Suprapubic skin (tissue), 4 donors: ENCODE data around the gene RBM19. TPM values are rescaled to one million over a fixed set of nuclear protein-coding genes. Genes with fewer than 3 reads are reported as not detected.

Source experiments
- DNase-seq, 2 donors: peaks; one replicate each; pipeline ENCODE4 v3.0.0-alpha.2; 2019; ENCODE audit warnings: low spot score in 2 of 2
- H3K27ac ChIP-seq: fragments of 200-600 bp; sonication (generic); one replicate; pipeline ENCODE4 v1.5.1; 2019
- H3K27me3 ChIP-seq: fragments of 200-600 bp; sonication (generic); one replicate; pipeline ENCODE4 v1.5.1; 2019
- H3K36me3 ChIP-seq: fragments of 200-600 bp; sonication (generic); one replicate; pipeline ENCODE4 v1.5.1; 2019
- H3K4me1 ChIP-seq: fragments of 200-600 bp; sonication (generic); one replicate; pipeline ENCODE4 v1.5.1; 2019
- H3K4me3 ChIP-seq: fragments of 200-600 bp; sonication (generic); one replicate; pipeline ENCODE4 v1.5.1; 2019; ENCODE audit warnings: mild to moderate bottlenecking
- H3K9me3 ChIP-seq: fragments of 200-600 bp; sonication (generic); one replicate; pipeline ENCODE4 v1.5.1; 2019
- EP300 ChIP-seq: sonication (generic); formaldehyde crosslinking; IDR thresholded peaks from one replicate; pipeline ENCODE4 v1.6.1; 2017; ENCODE audit warnings: antibody characterized with exemption
- POLR2A ChIP-seq, 2 donors: fragments of 450-650 bp; IDR thresholded peaks; one replicate each; pipeline ENCODE4 v1.6.1; 2017; ENCODE audit warnings: antibody characterized with exemption in 2 of 2, mild to moderate bottlenecking in 2 of 2, moderate library complexity in 2 of 2
- POLR2AphosphoS5 ChIP-seq, 3 donors: sonication (generic); formaldehyde crosslinking; IDR thresholded peaks; one replicate each; pipeline ENCODE4 v1.6.1; 2017; ENCODE audit warnings: antibody characterized with exemption in 3 of 3
- WGBS: methylation state at CpG from one replicate; pipeline ENCODE4 v1.1.5; 2018; 5-methylcytosine and 5-hydroxymethylcytosine counted together
- total RNA-seq, 4 donors: library from RNA; depleted of rRNA; stranded (reverse); fragments of >200 nt; gene quantifications; one replicate each; pipeline ENCODE4 v1.1.0, GENCODE V29; 2016
- TF ChIP-seq, protein P1 (sequence below), 2 donors: fragments of 200-600 bp in 1 of 2; fragments of 450-650 bp in 1 of 2; sonication (generic) in 1 of 2; IDR thresholded peaks; one replicate each; pipeline ENCODE4 v1.5.1; 2016 to 2019; ENCODE audit warnings: antibody characterized with exemption in 2 of 2, mild to moderate bottlenecking in 1 of 2, moderate library complexity in 1 of 2

RBM19 gene
- total RNA-seq, 4 donors from 2014 or later: 26.8 to 51.4 (median 28.2) TPM

DNA sequence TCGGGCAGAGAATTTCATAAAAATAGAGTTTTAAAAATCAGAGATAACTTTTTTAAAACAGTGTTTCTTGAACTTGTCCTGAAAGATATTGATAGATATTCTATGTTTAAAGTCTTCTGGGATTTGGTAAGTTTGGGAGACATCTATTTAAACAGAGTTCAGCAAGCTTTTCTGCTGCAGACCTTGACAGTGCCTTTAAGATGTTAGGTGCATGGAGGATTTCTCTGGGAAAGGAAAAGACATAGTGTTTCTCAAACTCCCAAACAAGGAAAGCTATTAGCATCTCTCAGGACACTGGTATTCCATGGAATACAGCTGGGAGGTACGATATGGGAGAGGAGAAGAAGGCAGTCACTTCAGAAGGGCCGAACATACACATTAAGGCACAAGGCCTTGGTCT is 97.8 kb downstream of the RBM19 start:
- DNase-seq: no peak
- no peak overlapping the region for H3K4me3 ChIP-seq
- H3K27me3 ChIP-seq: no peaks in the 10 kb centered on the region
- 95% methylated on average over 3 of the region's 3 CpGs for WGBS
- H3K4me1 ChIP-seq: peaks cover 2% of the 10 kb centered on the region
- no peak overlapping the region for H3K27ac ChIP-seq
- TF ChIP-seq, protein P1, sequence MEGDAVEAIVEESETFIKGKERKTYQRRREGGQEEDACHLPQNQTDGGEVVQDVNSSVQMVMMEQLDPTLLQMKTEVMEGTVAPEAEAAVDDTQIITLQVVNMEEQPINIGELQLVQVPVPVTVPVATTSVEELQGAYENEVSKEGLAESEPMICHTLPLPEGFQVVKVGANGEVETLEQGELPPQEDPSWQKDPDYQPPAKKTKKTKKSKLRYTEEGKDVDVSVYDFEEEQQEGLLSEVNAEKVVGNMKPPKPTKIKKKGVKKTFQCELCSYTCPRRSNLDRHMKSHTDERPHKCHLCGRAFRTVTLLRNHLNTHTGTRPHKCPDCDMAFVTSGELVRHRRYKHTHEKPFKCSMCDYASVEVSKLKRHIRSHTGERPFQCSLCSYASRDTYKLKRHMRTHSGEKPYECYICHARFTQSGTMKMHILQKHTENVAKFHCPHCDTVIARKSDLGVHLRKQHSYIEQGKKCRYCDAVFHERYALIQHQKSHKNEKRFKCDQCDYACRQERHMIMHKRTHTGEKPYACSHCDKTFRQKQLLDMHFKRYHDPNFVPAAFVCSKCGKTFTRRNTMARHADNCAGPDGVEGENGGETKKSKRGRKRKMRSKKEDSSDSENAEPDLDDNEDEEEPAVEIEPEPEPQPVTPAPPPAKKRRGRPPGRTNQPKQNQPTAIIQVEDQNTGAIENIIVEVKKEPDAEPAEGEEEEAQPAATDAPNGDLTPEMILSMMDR (IDR thresholded peaks at IDR 0.05): no peak
- no peak for TF ChIP-seq POLR2AphosphoS5 (IDR thresholded peaks at IDR 0.05)
- TF ChIP-seq POLR2A (IDR thresholded peaks at IDR 0.05): no peak
- TF ChIP-seq EP300: no peak
- peaks cover 5% of the 10 kb centered on the region for H3K36me3 ChIP-seq
- H3K9me3 ChIP-seq: no peaks in the 10 kb centered on the region

DNA sequence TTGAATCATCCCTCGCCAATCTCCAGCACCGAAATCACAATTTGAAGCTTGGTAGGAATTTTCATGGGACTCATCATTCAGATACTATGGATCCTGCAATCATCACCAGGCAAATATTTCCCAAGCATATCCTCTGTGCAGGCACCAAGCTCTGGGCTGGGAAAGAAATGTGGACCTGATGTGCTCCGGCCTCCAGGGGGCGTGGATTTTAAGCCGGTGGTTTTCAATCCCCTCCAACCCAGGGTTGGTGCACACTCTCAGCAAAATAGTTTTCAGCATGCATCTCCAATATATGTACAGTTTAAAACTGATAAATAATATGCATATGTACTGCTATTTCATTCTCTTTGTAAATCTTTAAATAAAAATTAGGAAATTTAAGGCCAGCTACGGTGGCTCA is 98.9 kb downstream of the RBM19 start:
- Histone ChIP-seq H3K9me3 (no peaks in the 10 kb centered on the region), H3K4me3 (no peak overlapping the region), H3K4me1 (peaks cover 10% of the 10 kb centered on the region), H3K36me3 (peaks cover 5% of the 10 kb centered on the region), H3K27ac (no peak overlapping the region), H3K27me3 (no peaks in the 10 kb centered on the region)
- TF ChIP-seq POLR2AphosphoS5 (IDR thresholded peaks at IDR 0.05) (no peak), EP300 (no peak)
- TF ChIP-seq, protein P1 (IDR thresholded peaks at IDR 0.05): no peak
- no peak for DNase-seq
- 90% methylated on average over 6 of the region's 6 CpGs for WGBS

- 83% methylated on average over 1 of the region's 1 CpG for WGBS
- H3K4me1 ChIP-seq: peaks cover 10% of the 10 kb centered on the region
- no peaks in the 10 kb centered on the region for H3K9me3 ChIP-seq
- H3K4me3 ChIP-seq: no peak overlapping the region
- no peaks in the 10 kb centered on the region for H3K27me3 ChIP-seq
- H3K27ac ChIP-seq: no peak overlapping the region
- no peak for TF ChIP-seq EP300
- TF ChIP-seq, protein P1 (IDR thresholded peaks at IDR 0.05): no peak
- peaks cover 5% of the 10 kb centered on the region for H3K36me3 ChIP-seq
- DNase-seq: no peak
Measured at GRCh38 chr12:113866496-113866895, 99.6 kb downstream of the RBM19 start.

DNA sequence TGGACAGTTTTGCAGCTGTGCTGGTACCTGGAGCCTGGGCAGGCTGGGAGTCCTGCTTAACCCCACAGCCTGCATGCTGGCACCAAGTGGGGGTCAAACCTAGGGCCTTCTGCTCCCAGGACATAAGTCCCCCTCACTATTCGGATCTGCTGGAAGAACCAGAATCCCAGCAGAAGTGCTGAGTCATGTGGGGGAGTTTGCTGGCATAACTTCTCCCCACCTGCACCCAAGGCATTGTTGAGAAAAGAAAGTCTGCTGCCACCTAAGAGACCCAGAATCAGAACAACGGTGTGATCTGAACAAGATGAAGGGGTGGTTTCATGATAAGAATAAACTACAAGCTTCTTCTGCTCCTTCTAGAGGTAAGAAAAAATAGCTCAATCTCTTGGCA is 102.7 kb downstream of the RBM19 start:
- Histone ChIP-seq H3K27me3 (no peaks in the 10 kb centered on the region), H3K4me1 (peaks cover 10% of the 10 kb centered on the region), H3K27ac (no peak overlapping the region), H3K36me3 (peaks cover 11% of the 10 kb centered on the region), H3K4me3 (no peak overlapping the region), H3K9me3 (no peaks in the 10 kb centered on the region)
- DNase-seq: no peak
- TF ChIP-seq POLR2A (IDR thresholded peaks at IDR 0.05) (no peak), EP300 (no peak), POLR2AphosphoS5 (IDR thresholded peaks at IDR 0.05) (no peak)
- TF ChIP-seq, protein P1 (IDR thresholded peaks at IDR 0.05): no peak
- 85% methylated on average over 2 of the region's 2 CpGs for WGBS

DNA sequence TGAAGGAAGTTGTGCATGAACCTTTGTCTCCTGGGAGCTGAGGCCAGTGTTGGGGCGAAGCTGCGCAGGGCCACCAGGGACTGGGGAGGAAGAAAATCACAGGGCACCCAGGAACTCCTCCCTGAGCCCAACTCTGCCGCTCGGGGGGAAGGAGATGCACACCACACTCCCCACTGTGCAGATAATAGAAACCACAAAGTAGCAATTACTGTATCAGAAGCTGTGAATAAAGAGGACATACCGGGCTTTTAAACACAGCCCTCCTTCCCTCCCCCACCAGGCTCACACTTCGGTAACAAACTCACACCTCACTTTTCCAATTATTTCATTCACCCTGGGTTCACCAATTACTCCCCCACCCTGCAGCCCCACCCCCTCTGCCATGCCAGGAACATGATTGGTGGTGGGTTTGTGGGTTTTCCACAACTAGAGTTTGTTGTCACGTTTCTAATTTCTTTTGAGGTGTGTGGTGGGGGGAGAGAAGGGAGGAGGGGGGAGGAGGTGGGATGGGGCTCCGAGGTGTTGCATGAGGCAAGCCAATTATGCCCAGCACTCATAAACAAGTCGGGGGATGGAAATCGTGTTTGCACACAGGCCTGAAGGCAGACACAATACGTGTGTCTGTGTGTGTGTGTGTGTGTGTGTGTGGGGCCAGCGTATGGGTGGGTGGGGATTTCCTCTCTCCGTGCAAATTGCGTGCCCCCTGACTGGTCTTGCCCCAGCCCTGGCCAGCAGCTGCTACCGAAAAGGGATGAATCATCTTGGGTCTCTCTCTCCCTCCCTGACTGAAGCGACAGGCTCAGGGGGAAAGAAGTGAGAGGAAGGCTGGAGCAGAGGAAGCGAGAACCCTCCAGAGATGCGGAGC is 103.3 kb downstream of the RBM19 start:
- no peaks in the 10 kb centered on the region for H3K9me3 ChIP-seq
- peaks cover 17% of the 10 kb centered on the region for H3K36me3 ChIP-seq
- TF ChIP-seq POLR2A (IDR thresholded peaks at IDR 0.05) (no peak), POLR2AphosphoS5 (IDR thresholded peaks at IDR 0.05) (no peak), EP300 (no peak)
- TF ChIP-seq, protein P1 (IDR thresholded peaks at IDR 0.05): no peak
- no peaks in the 10 kb centered on the region for H3K27me3 ChIP-seq
- H3K27ac ChIP-seq: no peak overlapping the region
- H3K4me1 ChIP-seq: peaks cover 10% of the 10 kb centered on the region
- DNase-seq: no peak
- 64% methylated on average over 14 of the region's 18 CpGs for WGBS
- H3K4me3 ChIP-seq: no peak overlapping the region
